HG03135 (cell line): ENCODE data around the gene DAPK1.

Experiments
- ATAC-seq: cut with Tn5 transposase; IDR thresholded peaks from one replicate; pipeline ENCODE4 v1.9.1; 2021; ENCODE audit warnings: mild to moderate bottlenecking, moderate library complexity; ENCODE audit not compliant: unreplicated experiment

DAPK1 gene

DNA sequence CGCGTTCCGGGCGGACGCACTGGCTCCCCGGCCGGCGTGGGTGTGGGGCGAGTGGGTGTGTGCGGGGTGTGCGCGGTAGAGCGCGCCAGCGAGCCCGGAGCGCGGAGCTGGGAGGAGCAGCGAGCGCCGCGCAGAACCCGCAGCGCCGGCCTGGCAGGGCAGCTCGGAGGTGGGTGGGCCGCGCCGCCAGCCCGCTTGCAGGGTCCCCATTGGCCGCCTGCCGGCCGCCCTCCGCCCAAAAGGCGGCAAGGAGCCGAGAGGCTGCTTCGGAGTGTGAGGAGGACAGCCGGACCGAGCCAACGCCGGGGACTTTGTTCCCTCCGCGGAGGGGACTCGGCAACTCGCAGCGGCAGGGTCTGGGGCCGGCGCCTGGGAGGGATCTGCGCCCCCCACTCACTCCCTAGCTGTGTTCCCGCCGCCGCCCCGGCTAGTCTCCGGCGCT, at the start of gene DAPK1:
DAPK1 (plus strand) TSS at position 264 of the 442 bp plus-strand sequence. CDS start 1,211 bp downstream, outside the sequence.
- no peak for ATAC-seq

DNA sequence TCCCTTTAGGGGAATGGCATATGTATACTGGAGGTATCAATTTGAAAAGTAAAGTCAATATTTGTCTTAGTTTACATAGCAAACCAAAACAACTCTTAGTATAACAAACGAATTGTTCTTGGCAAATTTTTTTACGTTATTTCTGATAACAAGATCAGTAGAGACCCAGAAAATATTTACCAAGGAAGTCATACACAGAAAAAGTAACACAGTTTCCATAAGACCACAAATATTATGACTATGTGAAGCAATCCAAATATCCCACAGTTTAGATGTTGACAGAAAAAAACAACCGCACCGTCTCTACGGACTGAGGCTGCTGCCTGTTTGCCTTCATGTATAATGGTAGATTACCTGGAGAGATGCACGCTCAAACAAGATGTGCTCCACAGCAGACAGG, 46.5 kb upstream of the DAPK1 start:
- ATAC-seq, result no peak

DNA sequence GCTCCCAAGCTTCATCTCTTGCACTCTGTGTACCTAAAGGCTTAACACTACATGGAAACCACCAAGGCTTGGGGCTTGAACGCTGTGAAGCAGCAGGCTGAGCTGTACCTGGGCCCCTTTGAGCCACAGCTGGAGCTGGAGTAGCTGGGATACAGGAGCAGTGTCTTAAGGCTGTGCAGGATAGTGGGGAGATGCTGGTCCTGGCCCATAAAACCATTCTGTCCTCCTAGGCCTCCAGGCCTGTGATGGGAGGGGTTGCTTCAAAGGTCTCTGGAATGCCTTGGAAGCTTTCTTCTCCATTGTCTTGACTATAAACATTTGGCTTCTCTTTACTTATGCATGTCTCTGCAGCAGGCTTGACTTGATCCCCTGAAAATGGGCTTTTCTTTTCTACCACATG, 42.3 kb upstream of the DAPK1 start:
- ATAC-seq, result no peak

DNA sequence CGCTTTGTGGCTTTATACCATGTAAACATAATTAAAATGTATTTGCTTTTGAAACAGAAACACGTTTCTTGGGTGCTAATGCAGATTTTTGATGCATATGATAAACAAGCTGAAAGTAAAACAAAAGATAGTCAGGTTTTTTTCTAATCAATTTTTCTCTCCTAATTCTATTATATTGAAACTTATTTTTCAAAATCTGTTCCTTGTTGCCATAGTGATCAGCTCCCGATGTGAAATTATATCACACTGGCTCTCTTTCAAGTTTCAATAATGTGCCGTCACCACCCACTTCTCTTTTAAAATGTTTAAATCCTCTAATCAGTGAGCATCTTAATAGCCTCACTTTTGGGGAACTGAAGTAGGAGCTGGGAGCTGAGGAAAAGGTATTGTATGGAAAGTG, 36.4 kb upstream of the DAPK1 start:
- no peak for ATAC-seq

DNA sequence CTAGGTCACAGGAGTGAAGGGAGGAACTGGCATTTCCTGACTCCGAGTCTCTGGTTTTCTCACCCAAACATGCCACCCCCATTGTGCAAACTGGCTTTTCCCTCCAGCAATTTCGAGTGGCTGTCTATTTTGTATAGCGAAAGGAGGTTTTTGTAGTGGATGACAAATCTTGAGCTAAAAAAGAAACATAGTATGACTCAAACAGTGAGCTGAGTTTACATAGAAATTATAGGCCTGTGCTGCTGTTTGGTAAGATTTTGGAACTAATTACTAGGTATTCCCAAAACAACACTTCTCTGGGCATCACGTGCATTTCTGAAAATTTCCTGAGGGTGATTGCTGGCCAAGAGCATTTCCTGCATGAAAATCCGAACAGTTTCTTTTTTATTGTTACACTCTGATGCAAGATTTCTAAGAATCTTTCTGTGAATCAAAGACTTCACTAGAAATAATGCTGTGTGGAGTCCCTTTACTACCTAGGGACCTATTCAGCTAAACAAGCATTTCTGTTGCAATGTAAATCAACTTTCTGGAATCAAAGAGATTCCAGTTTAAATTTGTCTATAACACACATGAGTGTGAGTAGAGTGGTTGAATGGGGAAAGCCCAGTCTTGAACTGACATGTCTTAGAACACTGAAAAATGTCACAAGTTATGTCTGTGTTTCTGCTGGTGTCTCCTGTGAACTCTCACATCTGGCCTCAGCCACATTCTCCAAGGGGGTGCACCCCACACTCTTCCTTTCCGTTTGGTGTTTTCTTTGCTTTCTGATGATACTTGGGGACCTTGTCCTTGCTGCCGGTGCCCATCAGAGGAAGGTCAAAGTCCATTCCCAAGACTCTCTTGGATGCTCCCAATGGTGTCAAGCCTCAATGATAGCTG, 33.3 kb upstream of the DAPK1 start:
- no peak for ATAC-seq

DNA sequence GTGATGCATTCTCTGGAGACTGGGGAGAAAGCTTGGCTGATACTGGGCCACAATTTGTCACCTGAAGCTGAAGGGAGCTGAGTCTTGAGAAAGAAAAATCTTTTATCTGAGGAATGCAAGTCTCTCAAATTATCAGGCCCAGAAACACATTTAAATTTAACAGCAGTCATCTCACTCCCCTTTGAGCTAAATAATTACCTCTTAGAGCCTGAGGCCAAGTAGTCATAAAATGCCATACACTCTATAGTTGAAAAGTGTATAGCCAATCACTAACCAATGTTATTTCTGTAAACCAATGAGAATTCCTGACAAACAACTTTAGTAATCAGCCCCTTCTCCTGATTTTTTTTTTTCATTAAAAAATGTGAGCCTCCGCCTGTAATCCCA, 32.7 kb upstream of the DAPK1 start:
- no peak for ATAC-seq

DNA sequence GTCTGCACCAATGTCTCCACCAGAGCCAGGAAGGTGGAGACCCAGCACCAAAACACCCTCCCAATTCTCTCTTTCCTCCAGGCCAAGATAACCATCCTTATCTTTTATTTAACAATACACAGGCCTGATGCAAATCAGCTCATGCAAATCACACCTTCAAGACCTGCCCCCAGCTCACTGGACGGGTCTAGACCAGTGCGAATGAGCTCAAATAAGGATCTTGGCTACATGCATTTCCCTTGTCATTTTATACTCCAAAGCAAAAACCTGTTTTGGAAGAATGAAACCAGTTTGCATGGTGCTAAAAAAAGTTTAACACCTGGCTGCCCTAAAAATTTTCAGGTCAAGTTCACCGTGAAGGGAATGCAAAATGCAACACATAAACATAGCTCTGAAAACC, 31.9 kb upstream of the DAPK1 start:
- no peak for ATAC-seq

DNA sequence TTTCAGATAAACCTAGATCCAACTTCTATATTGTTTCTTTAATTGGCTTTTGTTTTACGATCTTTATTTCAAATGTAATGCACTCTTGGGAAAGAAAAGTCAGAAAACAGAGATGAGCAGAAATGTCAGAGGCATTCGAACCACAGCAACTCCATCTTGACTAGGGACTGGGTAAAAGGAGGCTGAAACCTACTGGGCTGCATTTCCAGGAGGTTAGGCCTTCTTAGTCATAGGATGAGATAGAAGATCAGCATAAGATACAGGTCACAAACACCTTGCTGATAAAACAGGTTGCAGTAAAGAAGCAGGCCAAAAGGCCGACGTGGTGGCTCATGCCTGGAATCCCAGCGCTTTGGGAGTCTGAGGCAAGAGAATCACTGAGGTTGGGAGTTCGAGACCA, 30.5 kb upstream of the DAPK1 start:
- ATAC-seq, result no peak

DNA sequence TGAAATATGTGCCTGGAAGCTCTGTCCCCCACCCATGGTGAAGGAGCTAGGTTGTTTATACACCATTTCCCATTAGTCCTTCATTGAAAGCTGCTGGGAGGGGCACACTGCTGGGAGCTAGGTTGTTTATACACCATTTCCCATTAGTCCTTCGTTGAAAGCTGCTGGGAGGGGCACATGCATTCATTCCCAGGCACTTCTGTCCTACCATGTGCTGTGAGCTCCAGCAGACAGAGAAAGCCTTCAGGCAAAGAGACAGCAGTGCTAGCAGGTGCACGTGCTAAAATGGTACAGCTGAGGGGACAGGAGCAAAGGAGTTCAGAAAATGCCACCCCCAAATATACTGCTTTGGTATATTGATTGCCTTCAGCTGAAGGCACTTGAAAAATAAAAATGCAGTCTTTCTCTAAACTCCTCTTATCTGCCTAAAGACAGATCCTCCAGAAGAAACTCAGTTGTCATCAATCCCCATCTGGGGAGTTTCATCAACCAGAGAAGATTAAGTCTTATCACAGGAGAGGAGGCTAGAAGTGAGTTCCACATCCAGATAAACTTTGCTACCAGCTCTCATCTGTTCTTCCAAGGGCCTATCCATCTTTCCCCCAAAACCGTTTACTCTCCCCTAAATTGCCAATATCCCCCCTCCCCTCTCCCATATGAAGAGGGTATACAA, 27.7 kb upstream of the DAPK1 start:
- no peak for ATAC-seq

DNA sequence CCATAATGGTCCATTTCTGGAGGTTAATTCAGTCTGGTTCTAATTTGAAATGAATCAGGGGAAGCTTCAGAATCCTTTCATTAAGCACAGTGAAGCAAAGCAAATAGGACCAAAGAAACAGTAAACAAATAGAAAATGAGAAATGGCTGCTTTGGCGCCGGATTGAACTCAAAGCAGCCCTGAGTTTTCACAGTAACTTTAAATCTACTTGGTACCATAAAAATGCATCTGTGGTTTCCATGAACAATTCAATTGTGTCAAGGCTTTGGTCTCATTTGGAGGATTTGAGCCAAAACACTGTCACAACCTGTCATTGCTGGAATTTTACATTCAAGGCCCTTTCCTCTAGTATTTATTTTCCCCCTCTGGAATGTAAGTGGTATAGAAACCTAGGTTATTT, 25.9 kb upstream of the DAPK1 start:
- no peak for ATAC-seq

DNA sequence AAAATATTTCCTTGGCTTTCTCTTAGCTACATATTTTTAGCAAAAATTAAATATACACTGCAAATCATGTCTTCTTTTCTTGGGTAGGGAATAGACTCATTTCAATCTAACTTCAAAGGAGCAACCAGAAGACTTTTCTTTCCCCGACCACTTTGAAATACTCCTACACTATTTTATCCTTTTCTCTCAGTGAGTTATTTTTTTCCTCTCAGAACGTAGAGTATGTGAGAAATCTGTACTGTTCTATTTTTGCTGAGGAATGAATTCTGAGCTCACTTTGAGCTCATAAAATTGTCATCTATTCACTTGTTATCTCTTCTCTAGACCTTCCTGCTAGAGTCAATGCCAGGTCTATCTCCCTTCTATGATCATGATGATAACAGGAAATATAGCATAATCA, 22.2 kb upstream of the DAPK1 start:
- ATAC-seq, result no peak

DNA sequence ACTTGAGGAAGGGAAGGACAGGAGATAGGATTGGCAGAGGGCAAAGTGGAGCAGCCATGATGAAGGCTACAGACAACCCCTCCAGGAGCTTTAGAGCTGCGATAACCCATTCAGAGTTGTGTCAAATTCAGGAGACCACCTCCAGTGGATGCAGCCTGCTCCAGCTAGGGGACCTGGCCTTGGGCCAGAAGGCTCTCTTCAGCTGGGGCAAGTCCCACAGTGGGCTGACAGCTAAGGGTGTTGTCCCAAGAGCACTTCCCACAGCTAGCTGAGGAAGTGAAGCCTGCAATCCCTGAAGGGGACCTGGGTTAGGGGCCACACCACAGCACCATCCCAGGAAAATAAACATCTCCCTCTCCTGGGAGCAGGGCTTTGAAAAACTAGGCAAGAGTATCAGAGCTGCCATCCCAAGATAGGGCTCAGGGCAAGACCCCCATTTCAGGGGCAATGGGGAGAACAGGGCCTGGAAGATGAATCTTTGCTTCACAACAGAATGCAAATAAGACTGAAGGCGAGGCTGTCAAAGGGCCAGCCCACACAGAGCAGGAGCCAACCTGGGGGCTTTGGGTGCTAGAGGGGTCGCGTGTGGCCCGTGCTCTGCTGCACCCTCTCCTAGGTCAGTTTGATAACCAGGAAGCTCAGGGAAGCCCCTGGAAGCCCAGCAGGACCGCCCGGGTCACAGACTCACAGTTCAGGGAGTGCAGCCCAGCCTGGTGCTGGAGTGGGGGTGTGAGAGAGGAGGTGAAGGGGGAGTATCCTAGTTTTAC, 19.3 kb upstream of the DAPK1 start:
- ATAC-seq, result no peak

DNA sequence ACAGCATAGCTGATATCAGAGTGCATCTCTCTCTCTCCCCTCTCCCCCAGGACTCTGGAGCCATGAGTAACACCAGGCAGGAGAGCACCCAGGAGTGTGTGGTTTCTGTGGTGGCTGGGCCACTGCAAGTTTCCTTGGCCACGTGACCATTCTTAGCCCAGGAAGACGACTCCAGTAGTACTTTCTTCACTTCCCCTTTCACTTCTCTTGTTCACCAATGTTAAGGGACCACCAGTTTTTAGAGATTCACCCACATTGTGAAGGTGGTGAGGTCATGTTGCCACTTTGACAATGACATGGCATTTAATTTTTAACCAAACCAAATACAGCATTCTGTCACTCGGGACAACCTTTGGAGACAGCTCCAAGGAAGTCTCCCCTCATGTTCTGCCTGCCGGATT, 17.9 kb upstream of the DAPK1 start:
- no peak for ATAC-seq

DNA sequence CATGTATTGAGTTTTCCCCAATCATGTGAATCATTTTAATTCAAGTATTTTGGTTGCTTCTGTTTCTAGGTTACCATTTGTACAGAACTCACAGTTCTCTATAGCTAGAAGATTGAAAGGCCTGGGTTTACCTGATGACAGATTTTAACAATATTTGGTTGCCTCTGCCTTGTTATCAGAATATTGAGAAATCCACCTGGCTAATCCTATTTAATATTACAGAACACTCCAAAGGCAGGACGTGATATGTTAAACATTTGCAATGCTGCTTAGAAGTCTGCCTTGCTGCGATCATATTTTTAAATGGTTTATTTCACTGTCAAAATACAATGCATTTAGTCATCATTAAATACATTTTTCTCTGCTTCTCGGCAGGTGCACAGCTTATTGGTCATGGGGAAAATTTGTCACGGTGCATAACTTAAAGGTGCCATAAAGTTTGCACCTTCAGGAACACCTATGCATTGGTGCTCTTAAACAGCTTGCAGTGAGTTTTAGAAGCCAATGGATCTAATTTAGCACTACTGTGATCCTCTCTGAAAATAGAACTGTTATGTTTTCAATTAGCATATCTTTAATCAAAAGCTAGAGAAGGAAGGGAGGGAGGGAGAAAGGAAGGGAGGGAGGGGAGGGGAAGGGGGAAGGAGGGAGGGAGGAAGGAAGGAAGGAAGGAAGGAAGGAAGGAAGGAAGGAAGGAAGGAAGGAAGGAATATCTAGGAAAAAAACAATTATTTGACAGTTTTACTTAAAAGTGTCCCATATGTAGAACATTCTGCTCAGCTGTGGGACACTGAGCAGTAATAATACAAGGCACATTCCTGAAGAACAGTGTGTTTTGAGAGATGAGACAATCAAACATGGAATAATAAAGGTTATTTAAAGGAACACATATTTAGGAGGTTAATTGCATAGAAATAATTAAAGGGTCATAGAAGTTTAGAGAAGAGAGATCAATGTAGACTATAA, 15.5 kb upstream of the DAPK1 start:
- no peak for ATAC-seq

DNA sequence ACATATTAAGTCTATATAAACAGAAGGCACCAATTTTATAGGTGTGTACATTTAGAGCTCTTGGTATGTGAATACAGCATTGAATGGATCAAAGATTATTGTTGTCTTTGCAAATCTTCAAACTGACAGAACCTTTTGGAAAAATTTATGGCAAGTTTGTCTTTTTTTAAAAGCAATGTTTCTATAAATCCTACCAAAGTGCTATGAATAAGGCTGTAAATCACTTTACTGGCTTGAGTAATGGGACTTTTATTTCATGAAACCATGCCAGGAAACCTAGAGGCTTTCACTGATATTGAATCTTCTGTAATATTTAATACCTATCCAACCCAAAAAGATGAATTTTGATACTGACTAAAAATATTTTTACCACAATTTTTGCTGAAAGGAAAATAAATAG, 7.4 kb upstream of the DAPK1 start:
- no peak for ATAC-seq

DNA sequence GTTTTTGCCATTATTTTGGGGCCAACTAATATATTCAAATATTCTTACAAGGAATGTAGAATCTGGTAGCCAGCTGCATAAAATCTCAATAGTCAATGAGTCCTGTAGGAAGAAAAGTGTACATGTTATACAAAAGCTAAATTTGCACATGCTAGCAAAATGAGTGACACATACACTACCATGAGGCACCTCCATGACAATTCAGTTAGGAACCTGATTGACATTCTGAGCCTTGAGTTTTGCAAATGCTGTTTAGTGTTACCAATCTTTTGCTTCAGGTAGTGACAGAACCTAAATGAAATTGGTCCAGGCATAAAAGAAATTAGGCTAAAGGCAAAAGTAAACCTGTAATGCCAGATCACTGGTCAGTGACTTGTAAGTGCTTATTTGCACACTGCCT, 6.8 kb upstream of the DAPK1 start:
- ATAC-seq, result no peak

DNA sequence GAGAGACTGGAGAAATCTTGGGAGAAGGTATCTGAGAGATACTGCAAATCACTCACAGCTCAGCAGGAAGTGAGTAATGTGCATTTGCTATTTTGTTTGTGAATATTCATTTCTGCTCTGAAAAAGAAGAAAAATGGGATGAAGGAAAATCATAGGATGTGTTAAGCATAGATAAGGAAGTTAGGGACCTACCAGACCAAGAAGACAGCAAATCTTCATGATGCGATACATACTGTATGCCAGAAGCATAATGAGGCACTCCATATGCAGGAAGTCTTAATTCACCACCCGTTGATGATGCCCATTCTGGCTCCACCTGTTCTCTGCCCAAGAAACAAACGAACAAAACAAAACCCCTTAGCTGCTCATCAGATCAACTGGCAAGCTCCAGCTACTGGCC, 6.1 kb upstream of the DAPK1 start:
- ATAC-seq, result no peak

DNA sequence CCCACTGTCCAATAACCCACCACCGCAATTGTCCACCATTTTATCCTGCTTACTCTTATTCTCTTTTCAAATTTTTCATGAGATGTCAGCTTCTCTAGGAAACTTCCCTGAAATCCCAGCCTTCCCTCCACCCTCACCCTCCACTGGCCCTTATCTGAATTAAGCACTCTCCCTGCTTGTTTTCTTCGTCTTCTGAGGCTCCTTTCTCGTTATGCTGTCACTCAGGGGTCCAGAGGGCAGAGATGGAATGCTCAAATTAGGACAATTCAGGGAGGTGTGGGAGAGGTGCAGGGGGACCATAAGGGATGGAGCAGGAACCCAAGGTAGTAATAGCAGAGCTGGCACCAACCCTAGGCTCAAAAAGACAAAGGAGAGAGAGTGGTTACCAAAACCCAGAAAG, 5.0 kb upstream of the DAPK1 start:
- no peak for ATAC-seq

DNA sequence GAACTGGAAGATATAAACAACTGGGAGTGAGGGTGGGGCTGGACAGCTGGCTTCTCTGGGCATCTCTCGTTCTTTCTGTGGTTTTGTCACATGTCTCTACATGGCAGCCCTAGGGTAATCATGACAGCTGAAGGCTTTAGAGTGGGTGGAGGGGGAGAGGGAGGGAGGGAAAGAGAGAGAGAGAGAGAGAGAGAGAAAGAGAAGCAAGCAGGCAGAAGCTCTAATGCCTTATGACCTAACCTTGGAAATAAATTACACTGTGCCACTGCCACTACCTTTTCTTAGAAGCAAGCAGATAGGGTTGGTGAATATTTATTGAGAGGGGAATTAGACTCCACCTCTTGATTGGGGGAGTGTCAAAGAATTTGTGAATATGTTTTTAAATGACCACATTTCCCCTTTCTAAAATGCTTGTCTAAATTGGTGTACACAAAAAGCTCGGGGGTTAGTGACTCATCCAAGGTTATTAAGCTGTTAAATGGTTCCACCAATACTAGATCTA, 2.6 kb upstream of the DAPK1 start:
- ATAC-seq, result no peak

DNA sequence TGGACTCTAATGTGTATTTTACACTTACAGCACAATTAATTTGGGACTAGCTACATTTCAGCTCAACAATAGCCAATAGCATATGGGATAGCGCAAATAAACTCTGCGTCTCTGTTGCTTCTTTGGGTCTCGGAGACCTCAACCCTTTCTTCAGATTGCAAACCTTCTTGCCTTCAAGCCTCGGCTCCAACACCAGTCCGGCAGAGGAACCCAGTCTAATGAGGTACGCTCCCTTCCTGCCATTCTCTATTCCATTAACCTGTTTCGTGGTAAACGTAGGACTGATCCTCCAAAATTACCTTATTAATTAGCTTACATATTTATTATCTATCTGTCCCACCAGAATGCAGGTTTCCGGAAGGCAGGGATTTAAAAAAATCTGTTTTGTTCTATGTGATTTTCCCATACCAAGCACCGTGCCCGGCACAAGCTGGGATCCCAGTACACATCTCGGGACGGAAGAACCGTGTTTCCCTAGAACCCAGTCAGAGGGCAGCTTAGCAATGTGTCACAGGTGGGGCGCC, 525 bp upstream of the DAPK1 start:
- ATAC-seq, result no peak
